Right lobe of liver (tissue), 6 donors: ENCODE data around the gene BTG2. TPM values are rescaled to one million over a fixed set of nuclear protein-coding genes. Genes with fewer than 3 reads are reported as not detected.

ENCODE experiments used
- ATAC-seq, 4 donors: fragments of 200-7000 bp; cut with Tn5 transposase; one replicate each; pipeline ENCODE4 v1.9.1; 2020; ENCODE audit warnings: mild to moderate bottlenecking in 4 of 4, moderate library complexity in 4 of 4
- DNase-seq, 3 donors: peaks; one replicate each; pipeline ENCODE4 v3.0.0-alpha.2; 2020
- H3K27ac ChIP-seq, 3 donors: fragments of 200-600 bp; one replicate each; pipeline ENCODE4 v1.8.0; 2022
- H3K27me3 ChIP-seq, 2 donors: fragments of 200-600 bp; one replicate each; pipeline ENCODE4 v1.8.0; 2022
- H3K36me3 ChIP-seq, 4 donors: fragments of 200-600 bp; sonication (generic) in 1 of 4; one replicate each; pipeline versions ENCODE4 v1.5.1 to v1.8.0; 2017 to 2022; ENCODE audit warnings: control low read depth in 1 of 4
- H3K4me1 ChIP-seq, 4 donors: fragments of 200-600 bp; sonication (generic) in 1 of 4; one replicate each; pipeline versions ENCODE4 v1.5.1 to v1.8.0; 2017 to 2022; ENCODE audit warnings: control low read depth in 1 of 4
- H3K4me3 ChIP-seq, 3 donors: fragments of 200-600 bp; one replicate each; pipeline ENCODE4 v1.8.0; 2022
- H3K9me3 ChIP-seq, 4 donors: fragments of 200-600 bp; sonication (generic) in 1 of 4; one replicate each; pipeline versions ENCODE4 v1.5.1 to v1.8.0; 2017 to 2022; ENCODE audit warnings: control low read depth in 1 of 4
- POLR2A ChIP-seq: fragments of 450-650 bp; IDR thresholded peaks from one replicate; pipeline ENCODE4 v1.6.1; 2017; ENCODE audit warnings: antibody characterized with exemption, mild to moderate bottlenecking
- WGBS: methylation state at CpG from one replicate; pipeline ENCODE4 v1.1.6; 2018; ENCODE audit warnings: low coverage, low lambda C conversion rate; ENCODE audit not compliant: insufficient coverage; ENCODE audit errors: missing lambda C conversion rate; 5-methylcytosine and 5-hydroxymethylcytosine counted together
- intact Hi-C, 2 donors: fragments of 100-400 bp; cut with DNase I; formaldehyde crosslinking; loops; one replicate each; pipeline versions ENCODE4 v1.11.2 to v1.14.1; 2022
- total RNA-seq, 6 experiments: library from RNA; depleted of rRNA in 2 of 6; stranded (reverse); fragments of >200 nt in 2 of 6; fragmentation: NEBNext Ultra II Directional in 3 of 6; extraction: Animal tissue kit (Norgen Biotek cat#: 25700) in 3 of 6; gene quantifications; one replicate each; pipeline versions ENCODE4 v1.1.0 to v1.2.4, GENCODE V29; 2016 to 2023
- TF ChIP-seq, protein P1 (sequence below), 4 donors: fragments of 200-600 bp in 3 of 4; fragments of 450-650 bp in 1 of 4; IDR thresholded peaks; one replicate each; pipeline versions ENCODE4 v1.5.1 to v1.8.0; 2016 to 2022; ENCODE audit warnings: antibody characterized with exemption in 4 of 4, mild to moderate bottlenecking in 2 of 4
- donor health status: DM: no; HTN: yes; CAD: no.
- donor health status: DM: no; HTN: no; CAD: no.
- donor health status: DM: no; HTN: no; CAD: no.
- donor health status: DM: no; HTN: yes; CAD: no.
- donor health status: DM: no; HTN: yes; CAD: no.

BTG2 gene
- total RNA-seq, 6 experiments from 2014 or later = 2.0 to 11.2 (median 5.4) TPM

DNA sequence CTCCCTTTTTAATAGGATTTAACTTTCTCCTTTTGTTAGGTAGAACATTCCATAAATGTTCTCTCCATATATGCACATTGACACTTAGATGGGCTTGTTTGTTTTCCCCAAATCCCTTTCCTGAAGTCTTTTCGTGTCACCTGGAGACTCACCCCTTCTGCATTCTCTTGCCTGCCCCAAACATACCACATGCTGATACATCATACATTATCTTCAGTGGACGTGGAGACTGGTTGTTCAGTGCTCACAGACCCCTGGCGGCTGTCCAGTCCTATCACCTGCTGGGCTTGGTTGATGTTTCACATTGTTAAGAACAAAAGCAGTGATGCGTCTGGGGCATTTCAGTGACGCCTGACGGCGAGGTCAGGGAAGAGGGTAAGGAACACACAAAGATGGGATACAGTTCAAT lies 23.4 kb downstream of the BTG2 start:
- no peak for TF ChIP-seq POLR2A
- TF ChIP-seq, protein P1, sequence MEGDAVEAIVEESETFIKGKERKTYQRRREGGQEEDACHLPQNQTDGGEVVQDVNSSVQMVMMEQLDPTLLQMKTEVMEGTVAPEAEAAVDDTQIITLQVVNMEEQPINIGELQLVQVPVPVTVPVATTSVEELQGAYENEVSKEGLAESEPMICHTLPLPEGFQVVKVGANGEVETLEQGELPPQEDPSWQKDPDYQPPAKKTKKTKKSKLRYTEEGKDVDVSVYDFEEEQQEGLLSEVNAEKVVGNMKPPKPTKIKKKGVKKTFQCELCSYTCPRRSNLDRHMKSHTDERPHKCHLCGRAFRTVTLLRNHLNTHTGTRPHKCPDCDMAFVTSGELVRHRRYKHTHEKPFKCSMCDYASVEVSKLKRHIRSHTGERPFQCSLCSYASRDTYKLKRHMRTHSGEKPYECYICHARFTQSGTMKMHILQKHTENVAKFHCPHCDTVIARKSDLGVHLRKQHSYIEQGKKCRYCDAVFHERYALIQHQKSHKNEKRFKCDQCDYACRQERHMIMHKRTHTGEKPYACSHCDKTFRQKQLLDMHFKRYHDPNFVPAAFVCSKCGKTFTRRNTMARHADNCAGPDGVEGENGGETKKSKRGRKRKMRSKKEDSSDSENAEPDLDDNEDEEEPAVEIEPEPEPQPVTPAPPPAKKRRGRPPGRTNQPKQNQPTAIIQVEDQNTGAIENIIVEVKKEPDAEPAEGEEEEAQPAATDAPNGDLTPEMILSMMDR (IDR thresholded peaks at IDR 0.05) = no peak
- no peak overlapping the region for H3K27ac ChIP-seq
- no peaks in the 10 kb centered on the region for H3K9me3 ChIP-seq
- H3K4me3 ChIP-seq = no peak overlapping the region
- peaks cover 0 to 2% (median 0%) of the 10 kb centered on the region in 4 donors for H3K4me1 ChIP-seq
- intact Hi-C loops = no loop called here
- 65% methylated on average over 7 of the region's 7 CpGs for WGBS
- no peak for ATAC-seq
- no peaks in the 10 kb centered on the region for H3K36me3 ChIP-seq
- no peaks in the 10 kb centered on the region for H3K27me3 ChIP-seq
- DNase-seq = no peak

DNA sequence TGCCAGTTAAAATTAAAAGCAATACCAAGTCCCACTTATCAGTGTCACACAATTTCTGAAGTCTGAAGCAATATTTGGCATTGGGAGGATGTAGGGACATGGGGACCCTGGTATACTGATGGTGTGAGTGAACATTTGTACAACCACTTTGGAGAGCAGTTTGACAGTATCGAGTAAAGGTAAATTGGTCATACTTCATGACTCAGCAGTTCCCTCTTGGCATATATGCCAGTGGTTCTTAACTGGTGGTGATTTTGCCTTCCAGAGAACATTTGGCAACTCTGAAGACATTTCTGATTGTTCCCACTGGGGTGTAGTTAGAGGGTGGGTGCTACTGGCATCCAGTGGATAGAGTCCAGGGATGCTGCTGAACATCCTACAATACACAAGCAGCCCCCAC lies 25.9 kb downstream of the BTG2 start:
- DNase-seq (no peak), ATAC-seq (no peak)
- H3K4me3 ChIP-seq = no peak overlapping the region
- H3K36me3 ChIP-seq = no peaks in the 10 kb centered on the region
- H3K9me3 ChIP-seq = no peaks in the 10 kb centered on the region
- no peak overlapping the region for H3K27ac ChIP-seq
- TF ChIP-seq, protein P1 (IDR thresholded peaks at IDR 0.05) = no peak
- TF ChIP-seq POLR2A = no peak
- WGBS = no CpG with 5 or more reads among the region's 1 CpG
- intact Hi-C loops = loop anchor here in 1 of 2 donors (5.0 kb wide), 1 partner anchor 59 kb away; no protein-coding TSS in a partner anchor
- H3K4me1 ChIP-seq = peaks cover 0 to 6% (median under 1%) of the 10 kb centered on the region in 4 donors
- no peaks in the 10 kb centered on the region for H3K27me3 ChIP-seq

DNA sequence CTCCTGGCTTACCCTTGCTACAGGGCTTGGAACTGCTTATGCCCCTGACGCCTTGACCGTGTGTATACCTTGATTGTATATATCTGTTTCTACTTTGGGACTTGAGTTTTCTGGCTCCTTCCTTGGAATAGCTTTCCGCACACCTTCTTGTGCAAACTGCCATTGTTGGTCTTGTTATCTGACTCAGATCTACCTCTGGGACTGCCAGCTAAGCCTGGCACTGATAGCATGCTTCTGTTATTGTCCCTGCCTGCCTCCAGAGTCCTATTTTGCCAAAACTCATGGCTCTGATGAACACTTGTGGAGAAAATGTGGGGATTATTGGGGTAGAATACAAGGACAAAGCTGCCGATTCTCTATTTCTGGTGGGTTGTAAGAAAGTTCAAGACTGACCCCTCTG lies 30.2 kb downstream of the BTG2 start:
- Histone ChIP-seq H3K27ac (peak overlapping the region in 1 of 3 donors; percentile 21), H3K4me3 (no peak overlapping the region), H3K9me3 (no peaks in the 10 kb centered on the region), H3K27me3 (no peaks in the 10 kb centered on the region), H3K4me1 (peaks cover 0 to 15% (median 2%) of the 10 kb centered on the region in 4 donors), H3K36me3 (no peaks in the 10 kb centered on the region)
- TF ChIP-seq POLR2A = no peak
- TF ChIP-seq, protein P1 (IDR thresholded peaks at IDR 0.05) = no peak
- ATAC-seq (no peak), DNase-seq (no peak)
- intact Hi-C loops = loop anchor here in 1 of 2 donors (5.0 kb wide), 1 partner anchor 63 kb away; no protein-coding TSS in a partner anchor
- 90% methylated on average over 4 of the region's 4 CpGs for WGBS

DNA sequence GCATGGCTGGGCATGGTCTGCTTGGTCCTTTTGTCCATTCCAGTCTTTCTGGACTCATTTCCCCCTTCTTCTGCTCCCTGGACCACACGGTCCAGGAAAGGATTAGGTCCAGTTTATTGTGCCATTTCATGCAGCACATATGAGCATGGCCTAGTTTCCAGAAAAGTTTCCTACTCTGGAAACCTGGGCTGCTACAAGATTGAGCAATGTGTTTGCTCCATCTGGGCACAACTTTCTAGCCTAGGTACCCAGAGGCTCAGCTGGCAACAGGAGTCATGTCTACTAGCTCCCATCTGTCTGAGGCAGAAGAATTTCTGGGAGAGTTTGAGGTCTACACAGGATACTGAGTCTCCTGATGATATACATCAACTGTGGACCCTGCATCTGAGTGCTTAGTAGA lies 30.8 kb downstream of the BTG2 start:
- Histone ChIP-seq H3K27ac (peak overlapping the region in 1 of 3 donors; percentile 21), H3K4me3 (no peak overlapping the region), H3K9me3 (no peaks in the 10 kb centered on the region), H3K4me1 (peaks cover 0 to 15% (median 2%) of the 10 kb centered on the region in 4 donors), H3K27me3 (no peaks in the 10 kb centered on the region), H3K36me3 (no peaks in the 10 kb centered on the region)
- TF ChIP-seq, protein P1 (IDR thresholded peaks at IDR 0.05) = no peak
- no peak for TF ChIP-seq POLR2A
- DNase-seq (no peak), ATAC-seq (peak in 3 of 4 donors; percentile 16 to 72 (median 35))
- intact Hi-C loops = loop anchor here in 1 of 2 donors (5.0 kb wide), 1 partner anchor 64 kb away; no protein-coding TSS in a partner anchor
- WGBS = 11% methylated on average over 1 of the region's 1 CpG
